Osteoblast (primary cell): ENCODE measurements around the gene IRX5. TPM values are rescaled to one million over a fixed set of nuclear protein-coding genes. Genes with fewer than 3 reads are reported as not detected.

Experiments used
- DNase-seq: peaks from one replicate; pipeline ENCODE4 v3.0.0; 2011; ENCODE audit warnings: low spot score, mixed read lengths; ENCODE audit not compliant: insufficient read length; ENCODE audit errors: missing footprints
- H2AFZ ChIP-seq: 2 replicates; pipeline ENCODE4 v1.6.0; 2011; ENCODE audit warnings: mild to moderate bottlenecking, low read length
- H3K27ac ChIP-seq: 2 replicates; pipeline ENCODE4 v1.5.1; 2011; ENCODE audit warnings: mild to moderate bottlenecking, low read depth, low read length, moderate library complexity
- H3K27me3 ChIP-seq: 2 replicates; pipeline ENCODE4 v1.6.0; 2012; ENCODE audit warnings: mild to moderate bottlenecking, control low read depth, inconsistent platforms, low read length, moderate library complexity; ENCODE audit not compliant: insufficient read depth
- H3K36me3 ChIP-seq: 2 replicates; pipeline ENCODE4 v1.5.1; 2011; ENCODE audit warnings: mild to moderate bottlenecking, low read length, control low read depth, moderate library complexity; ENCODE audit not compliant: insufficient read depth
- H3K4me1 ChIP-seq: 2 replicates; pipeline ENCODE4 v1.5.1; 2011; ENCODE audit warnings: mild to moderate bottlenecking, low read length, control low read depth, moderate library complexity; ENCODE audit not compliant: insufficient read depth
- H3K4me2 ChIP-seq: 2 replicates; pipeline ENCODE4 v1.6.0; 2011; ENCODE audit warnings: mild to moderate bottlenecking, low read length; ENCODE audit not compliant: insufficient read depth
- H3K4me3 ChIP-seq: fragments of 200-600 bp; sonication (generic); 3 replicates; pipeline ENCODE4 v1.5.1; 2012; ENCODE audit warnings: mild to moderate bottlenecking, low read length, inconsistent platforms; ENCODE audit not compliant: insufficient read depth
- H3K79me2 ChIP-seq: 2 replicates; pipeline ENCODE4 v1.6.0; 2012; ENCODE audit warnings: mild to moderate bottlenecking, low read length, control low read depth, inconsistent platforms; ENCODE audit not compliant: insufficient read depth
- H3K9me3 ChIP-seq: 2 replicates; pipeline ENCODE4 v1.5.1; 2011; ENCODE audit warnings: low read depth, low read length, control low read depth
- H4K20me1 ChIP-seq: 2 replicates; pipeline ENCODE4 v1.6.0; 2012; ENCODE audit warnings: mild to moderate bottlenecking, low read length, control low read depth; ENCODE audit not compliant: insufficient read depth
- CTCF ChIP-seq: IDR thresholded peaks from 2 replicates; pipeline ENCODE4 v1.5.1; 2011; ENCODE audit warnings: mild to moderate bottlenecking, low read depth, low read length, moderate library complexity; ENCODE audit errors: extremely low read depth
- total RNA-seq: library from RNA; depleted of rRNA; stranded (reverse); fragments of >200 nt; gene quantifications from 2 replicates; pipeline ENCODE4 v1.2.3, GENCODE V29; 2012

The IRX5 gene
- total RNA-seq, 1 donor = 19.5 TPM

GRCh38 chr16:54934481-54935265 lies 4.0 kb downstream of the IRX5 start:
- peaks cover 10% of the 10 kb centered on the region for H3K4me1 ChIP-seq
- H3K36me3 ChIP-seq = peaks cover 23% of the 10 kb centered on the region
- DNase-seq = peak; percentile 91
- H2AFZ ChIP-seq = no peak overlapping the region
- H3K4me2 ChIP-seq = peak overlapping the region; percentile 84
- H4K20me1 ChIP-seq = peaks cover 38% of the 10 kb centered on the region
- peak overlapping the region; percentile 71 for H3K4me3 ChIP-seq
- H3K27me3 ChIP-seq = no peaks in the 10 kb centered on the region
- peak overlapping the region; percentile 69 for H3K27ac ChIP-seq
- peaks cover 92% of the 10 kb centered on the region for H3K79me2 ChIP-seq
- no peaks in the 10 kb centered on the region for H3K9me3 ChIP-seq
- TF ChIP-seq CTCF = peak; percentile 18

GRCh38 chr16:54935266-54935968 lies 4.8 kb downstream of the IRX5 start:
- H3K9me3 ChIP-seq = no peaks in the 10 kb centered on the region
- H3K4me3 ChIP-seq = peak overlapping the region; percentile 71
- peak overlapping the region; percentile 84 for H3K4me2 ChIP-seq
- peak overlapping the region; percentile 69 for H3K27ac ChIP-seq
- peaks cover 93% of the 10 kb centered on the region for H3K79me2 ChIP-seq
- H3K4me1 ChIP-seq = peaks cover 10% of the 10 kb centered on the region
- H3K27me3 ChIP-seq = no peaks in the 10 kb centered on the region
- peaks cover 23% of the 10 kb centered on the region for H3K36me3 ChIP-seq
- TF ChIP-seq CTCF = no peak
- peak; percentile 89 for DNase-seq
- H4K20me1 ChIP-seq = peaks cover 44% of the 10 kb centered on the region
- H2AFZ ChIP-seq = no peak overlapping the region

- H3K4me3 ChIP-seq = peak overlapping the region; percentile 71
- H3K79me2 ChIP-seq = peaks cover 98% of the 10 kb centered on the region
- H3K27me3 ChIP-seq = no peaks in the 10 kb centered on the region
- H3K27ac ChIP-seq = peak overlapping the region; percentile 51
- DNase-seq = peak; percentile 95
- H3K4me1 ChIP-seq = peaks cover 10% of the 10 kb centered on the region
- no peak for TF ChIP-seq CTCF
- H3K36me3 ChIP-seq = peaks cover 23% of the 10 kb centered on the region
- peaks cover 49% of the 10 kb centered on the region for H4K20me1 ChIP-seq
- peak overlapping the region; percentile 84 for H3K4me2 ChIP-seq
- peak overlapping the region; percentile 45 for H2AFZ ChIP-seq
- no peaks in the 10 kb centered on the region for H3K9me3 ChIP-seq
Measured at GRCh38 chr16:54936201-54936978, 5.7 kb downstream of the IRX5 start.
